AG08395 (cell line): Measurements from ENCODE around the gene SLC22A2.
"Not testable (repeated sequence)": the region's sequence is repeated elsewhere in the genome, so short reads cannot be mapped to it uniquely, and the experiment has no call there.

Source experiments
- DNase-seq: peaks from one replicate; pipeline ENCODE4 v3.0.0; 2012; ENCODE audit warnings: mixed read lengths, low spot score

Gene SLC22A2

DNA sequence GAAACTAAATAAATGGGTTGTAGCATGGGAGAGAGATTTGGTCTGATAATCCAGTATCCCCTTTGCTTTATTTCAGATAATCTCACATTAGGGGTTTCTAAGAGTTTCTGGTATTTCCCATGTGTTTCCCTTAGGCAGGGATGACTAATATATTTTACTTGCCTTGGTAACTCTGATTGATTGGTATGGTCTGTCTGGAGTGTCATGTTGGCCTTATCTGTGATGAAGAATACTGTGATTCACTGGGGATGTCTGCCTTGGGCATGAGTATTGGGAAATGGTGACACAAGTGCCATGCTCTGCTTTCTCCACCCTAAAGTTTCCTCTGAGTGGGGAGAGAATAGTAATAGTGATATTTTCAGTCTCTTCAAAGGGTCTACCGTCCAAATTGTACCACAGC is 10.1 kb downstream of the SLC22A2 start:
- DNase-seq = peak; percentile 26

DNA sequence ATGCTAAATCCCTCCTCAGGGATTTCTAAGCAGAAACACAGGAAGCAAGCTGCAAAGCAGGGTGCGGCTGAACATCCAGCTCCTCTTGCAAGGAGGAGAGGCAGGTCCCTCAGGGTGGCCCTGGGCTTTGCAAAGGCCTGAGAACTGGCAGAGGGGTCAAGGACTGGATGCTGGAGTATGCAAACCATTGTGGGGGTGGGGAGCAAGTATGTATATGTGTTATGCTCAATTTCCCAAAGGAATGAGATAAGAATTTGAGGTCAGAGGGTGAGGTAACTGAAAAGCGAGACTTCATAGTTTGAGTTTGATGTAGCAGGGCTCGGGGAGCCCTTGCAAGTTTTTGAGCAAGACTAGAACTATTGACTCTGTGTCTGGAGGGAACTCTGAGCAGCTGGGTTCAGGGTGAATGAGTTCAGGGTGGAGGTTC is 11.2 kb downstream of the SLC22A2 start:
- no peak for DNase-seq

DNA sequence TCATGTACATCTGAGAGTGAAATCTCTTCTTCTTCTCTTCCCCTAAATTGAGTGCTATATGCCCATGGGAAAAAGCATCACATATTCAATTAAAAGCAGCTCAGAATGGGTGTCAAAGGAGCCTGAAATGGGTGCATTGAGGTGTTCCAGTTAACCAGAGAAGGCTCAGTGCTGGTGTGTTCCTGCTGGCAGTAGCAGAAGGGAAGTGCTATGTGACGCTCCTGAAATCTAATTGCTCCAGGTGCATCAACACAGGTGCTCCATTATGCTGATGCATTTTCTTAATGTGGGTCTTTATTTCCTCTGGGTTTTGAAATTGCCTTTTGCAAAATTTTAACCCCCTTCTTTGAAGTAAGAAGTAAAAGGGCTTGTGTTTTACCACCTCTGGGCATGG is 17.9 kb downstream of the SLC22A2 start:
- no peak for DNase-seq

DNA sequence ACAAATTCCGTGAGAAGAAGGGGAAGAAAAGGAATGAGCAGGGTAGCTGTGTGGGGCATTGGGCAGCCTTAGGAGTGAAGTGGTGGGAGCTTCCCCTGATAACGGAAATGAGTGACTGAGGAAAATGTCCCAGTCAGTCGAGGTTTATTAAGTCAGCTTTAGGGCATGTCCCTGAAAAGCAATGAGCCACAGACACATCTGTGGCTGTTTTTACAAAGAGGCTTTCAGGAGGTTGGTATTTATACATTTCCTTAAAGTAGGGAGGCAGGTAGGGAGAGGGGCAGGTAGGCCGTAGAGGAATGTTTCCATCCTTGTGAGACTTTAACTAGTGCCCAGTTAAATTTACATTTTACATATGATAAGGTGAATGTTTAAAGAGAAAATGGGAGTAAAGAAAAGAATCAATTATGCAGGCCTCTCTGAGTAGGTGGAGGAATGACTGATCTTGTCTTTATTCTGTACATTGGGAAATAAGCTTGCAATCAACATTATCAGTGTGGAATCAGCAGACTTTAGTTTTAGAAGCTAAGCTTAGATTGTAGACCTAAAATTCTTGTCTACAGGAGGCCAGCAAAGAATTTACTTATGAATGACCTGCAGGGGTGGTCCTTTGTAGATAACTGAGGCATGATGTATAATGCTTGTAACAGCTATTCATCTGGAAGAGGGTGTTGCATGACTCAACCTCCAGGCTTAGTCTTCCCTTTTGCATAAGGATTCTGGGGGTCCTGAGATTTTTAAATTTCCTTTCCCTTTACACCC is 18.5 kb downstream of the SLC22A2 start:
- DNase-seq = no peak

DNA sequence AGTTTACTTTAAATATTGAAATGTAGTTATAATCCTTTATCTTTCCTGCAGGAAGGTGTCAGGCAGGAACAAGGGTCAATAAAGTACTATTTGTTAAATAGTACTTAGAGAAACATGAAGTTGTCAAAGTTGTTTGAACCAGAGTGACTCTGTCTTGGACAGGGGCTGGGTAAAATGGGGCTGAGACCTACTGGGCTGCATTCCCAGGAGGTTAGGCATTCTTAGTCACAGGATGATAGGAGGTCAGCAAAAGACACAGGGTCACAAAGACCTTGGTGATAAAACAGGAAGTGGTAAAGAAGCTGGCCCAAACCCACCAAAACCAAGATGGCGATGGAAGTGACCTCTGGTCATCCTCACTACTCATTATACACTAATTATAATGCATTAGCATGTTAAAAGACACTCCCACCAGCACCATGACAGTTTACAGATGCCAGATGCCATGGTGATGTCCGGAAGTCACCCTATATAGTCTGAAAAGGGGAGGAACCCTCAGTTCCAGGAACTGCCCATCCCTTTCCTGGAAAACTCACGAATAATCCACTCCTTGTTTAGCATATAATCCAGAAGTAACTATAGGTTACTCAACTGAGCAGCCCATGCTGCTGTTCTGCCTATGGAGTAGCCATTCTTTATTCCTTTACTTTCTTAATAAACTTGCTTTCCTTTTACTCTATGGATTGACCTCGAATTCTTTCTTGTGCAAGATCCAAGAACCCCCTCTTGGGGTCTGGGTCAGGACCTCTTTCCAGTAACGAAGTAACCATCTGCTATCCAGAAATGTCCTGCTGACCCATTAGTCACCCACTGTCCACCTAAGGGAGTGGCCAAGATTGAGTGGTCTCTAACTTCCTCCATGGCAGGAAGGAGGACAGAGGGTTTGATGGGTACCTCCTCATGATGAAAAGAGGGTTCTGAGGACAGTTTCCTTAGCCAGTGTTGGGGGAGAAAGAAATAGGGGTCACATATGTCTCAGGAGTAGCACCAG is 19.6 kb downstream of the SLC22A2 start:
- no peak for DNase-seq

DNA sequence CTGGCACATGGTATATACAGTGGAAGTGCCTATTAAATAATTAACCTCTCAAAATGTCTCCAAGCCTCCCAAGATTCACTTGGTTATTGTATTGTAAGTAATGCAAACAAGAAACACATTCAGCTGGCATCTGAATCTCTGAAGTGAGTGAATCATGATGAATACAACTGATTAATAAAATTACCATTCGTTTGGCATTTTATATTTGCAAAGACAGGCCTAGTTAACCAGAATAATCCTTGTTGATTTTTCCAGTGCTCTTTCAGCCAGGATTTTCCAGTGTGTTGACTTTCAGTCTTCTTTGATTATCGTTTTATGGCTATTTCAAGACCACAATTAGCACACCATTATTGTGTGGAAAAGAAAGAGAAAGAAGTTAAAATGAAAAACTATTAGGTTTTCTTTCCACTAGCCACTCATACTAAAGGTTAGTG is 20.3 kb downstream of the SLC22A2 start:
- no peak for DNase-seq

DNA sequence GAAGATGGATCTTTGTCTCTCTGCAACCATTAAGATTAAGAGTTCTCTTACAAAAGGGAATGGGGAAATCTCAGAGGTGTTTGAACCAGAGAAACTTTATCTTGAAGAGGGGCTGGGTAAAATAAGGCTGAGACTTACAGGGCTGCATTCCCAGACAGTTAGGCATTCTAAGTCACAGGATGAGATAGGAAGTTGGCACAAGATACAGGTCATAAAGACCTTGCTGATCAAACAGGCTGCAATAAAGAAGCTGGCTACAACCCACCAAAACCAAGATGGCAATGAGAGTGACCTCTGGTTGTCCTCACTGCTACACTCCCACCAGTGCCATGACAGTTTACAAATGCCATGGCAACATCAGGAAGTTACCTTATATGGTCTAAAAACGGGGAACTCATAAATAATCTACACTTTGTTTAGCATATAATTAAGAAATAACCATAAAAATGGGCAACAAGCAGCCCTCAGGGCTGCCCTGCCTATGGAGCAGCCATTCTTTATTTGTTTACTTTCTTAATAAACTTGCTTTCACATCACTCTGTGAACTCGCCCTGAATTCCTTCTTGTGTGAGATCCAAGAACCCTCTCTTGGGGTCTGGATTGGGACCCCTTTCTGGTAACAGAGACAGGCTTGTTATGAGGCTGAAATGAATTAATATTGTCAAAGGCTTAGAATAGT is 20.9 kb downstream of the SLC22A2 start:
- DNase-seq = not testable (repeated sequence)

DNA sequence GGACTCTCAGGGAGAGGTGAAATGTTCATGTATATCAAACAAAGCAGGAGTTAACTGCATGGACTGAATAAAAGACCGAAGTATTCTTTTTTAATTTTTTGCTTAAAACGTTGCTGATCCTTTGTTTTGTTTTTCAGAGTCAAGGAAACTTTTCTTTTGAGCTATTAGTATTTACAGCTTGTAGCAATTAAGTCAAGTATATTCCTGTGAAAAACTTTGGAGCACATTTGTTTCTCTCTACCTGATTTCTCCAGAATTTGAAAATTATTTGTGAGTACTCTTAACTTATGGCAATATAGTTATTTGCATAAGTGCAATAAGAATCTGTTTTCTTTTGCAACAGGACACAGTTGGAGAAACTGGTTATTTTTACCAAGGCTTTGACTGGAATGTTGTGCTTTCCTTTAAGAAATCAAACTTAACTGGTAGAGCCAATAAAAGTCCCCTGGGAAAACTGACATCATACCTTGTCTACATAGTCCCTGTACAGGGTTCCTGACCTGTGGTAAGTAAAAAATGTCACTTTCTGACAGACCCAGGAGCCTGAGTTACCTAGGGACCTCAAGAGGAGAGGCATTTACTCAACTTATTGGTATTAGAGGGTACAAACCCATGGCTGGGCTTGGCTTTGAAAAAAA is 22.3 kb downstream of the SLC22A2 start:
- DNase-seq = not testable (repeated sequence)

DNA sequence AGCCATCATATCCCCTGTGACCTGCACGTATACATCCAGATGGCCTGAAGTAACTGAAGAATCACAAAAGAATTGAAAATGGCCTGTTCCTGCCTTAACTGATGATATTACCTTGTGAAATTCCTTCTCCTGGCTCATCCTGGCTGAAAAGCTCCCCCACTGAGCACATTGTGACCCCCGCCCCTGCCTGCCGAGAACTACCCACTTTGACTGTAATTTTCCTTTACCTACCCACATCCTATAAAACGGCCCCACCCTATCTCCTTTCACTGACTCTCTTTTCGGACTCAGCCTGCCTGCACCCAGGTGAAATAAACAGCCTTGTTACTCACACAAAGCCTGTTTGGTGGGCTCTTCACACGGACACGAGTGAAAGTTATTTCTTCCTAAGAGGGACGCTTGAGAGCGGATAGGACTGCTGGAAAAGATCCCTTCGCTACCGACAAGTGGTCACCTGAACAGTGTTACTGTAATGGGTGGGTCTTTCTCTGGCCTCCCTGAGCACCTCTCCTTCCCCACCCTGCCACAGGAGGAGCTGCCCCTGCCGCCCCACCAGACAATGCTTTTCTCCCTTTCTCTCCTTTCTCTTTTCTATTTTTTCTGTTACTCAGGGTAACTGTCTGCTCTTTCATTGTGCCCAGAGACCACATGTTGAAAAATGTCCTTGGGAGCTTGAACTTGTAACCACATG is 24.5 kb downstream of the SLC22A2 start:
- DNase-seq = not testable (repeated sequence)

DNA sequence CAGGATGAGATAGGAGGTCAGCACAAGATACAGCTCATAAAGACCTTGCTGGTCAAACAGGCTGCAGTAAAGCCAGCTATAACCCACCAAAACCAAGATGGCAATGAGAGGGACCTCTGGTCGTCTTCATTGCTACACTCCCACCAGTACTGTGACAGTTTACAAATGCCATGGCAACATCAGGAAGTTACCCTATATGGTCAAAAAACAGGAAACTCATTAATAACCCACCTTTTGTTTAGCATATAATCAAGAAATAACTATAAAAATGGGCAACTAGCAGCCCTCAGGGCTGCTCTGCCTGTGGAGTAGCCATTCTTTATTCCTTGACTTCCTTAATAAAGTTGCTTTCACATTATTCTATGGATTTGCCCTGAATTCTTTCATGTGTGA is 30.9 kb downstream of the SLC22A2 start:
- DNase-seq = no peak

DNA sequence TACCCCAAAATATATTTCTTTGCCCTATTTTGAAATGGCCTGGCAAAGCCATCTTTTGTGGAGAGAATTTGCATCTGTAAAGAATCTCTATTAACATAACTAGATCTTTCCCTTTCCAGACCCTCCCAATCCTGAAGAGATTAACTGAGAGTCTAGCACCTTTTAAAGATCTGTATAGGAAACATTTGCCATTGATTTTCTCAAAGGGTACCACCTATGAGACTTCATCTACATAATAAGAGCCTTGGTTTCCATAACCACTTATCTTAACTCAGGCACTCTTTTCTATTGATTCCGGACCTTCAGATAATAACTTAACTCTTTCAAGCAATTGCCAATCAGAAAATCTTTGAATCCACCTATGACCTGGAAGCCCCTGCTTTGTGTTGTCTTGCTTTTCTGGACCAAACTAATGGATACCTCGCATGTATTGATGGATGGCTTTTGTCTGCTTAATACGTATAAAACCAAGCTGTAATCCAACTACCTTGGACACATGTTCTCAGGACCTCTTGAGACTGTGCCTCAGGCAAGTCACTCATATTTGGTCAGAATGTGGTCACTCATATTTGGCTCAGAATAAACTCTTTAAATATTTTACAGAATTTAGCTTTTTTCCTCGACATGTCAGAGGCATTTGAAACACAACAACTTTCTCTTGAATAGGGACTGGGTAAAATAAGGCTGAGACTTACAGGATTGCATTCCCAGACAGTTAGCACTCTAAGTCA is 31.4 kb downstream of the SLC22A2 start:
- DNase-seq = no peak

DNA sequence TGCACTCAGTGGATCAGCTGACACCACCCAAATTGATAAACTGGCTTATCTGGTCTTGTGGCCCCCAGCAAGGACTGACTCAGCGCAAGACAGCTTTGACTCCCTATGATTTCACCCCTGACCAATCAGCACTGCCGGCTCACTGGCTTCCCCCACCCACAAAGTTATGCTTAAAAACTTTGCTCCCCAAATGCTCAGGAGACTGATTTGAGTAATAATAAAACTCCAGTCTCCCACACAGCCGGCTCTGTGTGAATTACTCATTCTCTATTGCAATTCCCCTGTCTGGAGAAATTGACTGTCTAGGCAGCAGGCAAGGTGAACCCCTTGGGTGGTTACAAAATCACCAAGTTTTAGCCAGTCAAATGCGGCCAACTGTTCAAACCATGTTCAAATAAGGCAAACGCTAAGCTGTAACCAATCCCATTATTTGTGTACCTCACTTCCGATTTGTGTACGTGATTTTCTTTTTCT is 32.5 kb downstream of the SLC22A2 start:
- no peak for DNase-seq

DNA sequence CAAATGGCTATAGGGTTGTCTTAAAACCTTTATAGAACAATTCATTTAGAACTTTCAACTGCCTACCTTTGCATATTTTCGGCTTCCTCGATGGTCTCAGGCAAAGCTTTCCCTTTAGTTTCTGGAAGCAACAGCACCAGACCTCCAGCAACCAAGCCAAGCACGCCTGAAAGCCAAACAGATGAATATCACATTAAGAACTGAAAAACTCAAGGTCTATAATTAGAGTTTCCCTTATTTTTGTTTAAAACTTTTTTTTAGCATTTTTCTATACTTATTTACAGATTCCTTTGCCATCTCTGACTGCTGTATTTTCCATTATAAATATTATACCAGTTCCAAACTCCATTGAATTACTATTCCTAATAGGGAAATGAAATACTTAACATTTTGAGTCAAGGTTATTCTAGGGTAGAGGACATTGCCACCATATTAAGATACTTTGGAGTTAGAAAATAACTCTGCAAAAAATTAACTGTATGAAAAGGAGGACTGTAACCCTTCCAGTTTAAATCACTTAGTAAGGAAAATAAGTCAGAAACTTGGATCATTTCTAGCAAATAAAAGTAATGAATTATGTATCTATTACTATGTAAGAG is 33.9 kb downstream of the SLC22A2 start:
- DNase-seq = no peak

DNA sequence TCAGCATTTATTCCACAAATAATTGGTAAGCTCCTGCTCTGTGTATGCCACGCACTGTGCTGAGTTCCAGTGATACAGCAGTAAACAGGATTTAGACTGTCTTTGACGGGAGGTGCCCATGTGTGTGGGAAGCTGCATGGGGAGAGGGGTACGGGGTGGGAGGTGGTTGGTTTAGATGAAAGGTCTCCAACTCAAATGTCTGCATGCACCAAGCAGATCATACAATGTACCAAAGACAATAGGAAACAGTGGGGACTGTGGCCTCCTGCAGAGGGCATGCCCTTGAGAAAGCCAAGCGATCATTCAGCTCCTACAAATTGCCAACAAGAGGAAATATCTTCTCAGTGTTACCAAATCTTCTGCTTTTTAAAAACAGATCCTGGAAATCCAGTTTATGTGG is 36.1 kb downstream of the SLC22A2 start:
- DNase-seq = no peak

DNA sequence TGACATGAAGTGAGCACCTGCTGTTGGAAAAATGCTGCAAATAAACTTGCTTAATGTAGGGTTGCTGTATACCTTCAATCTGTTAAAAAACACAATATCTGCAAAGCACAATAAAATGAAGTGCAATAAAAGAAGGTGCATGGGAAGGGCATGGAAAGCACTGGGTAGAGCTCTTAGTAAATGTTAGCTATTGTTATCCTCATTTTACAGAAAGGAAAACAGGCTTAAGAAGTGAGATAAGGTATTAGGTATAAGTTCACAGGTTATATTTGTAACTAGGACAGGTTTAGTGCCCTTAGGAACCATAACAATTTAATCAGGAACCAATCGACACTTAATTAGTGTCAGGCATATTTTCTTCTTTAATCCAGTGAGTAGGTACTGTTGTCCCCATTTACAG is 36.7 kb downstream of the SLC22A2 start:
- no peak for DNase-seq

DNA sequence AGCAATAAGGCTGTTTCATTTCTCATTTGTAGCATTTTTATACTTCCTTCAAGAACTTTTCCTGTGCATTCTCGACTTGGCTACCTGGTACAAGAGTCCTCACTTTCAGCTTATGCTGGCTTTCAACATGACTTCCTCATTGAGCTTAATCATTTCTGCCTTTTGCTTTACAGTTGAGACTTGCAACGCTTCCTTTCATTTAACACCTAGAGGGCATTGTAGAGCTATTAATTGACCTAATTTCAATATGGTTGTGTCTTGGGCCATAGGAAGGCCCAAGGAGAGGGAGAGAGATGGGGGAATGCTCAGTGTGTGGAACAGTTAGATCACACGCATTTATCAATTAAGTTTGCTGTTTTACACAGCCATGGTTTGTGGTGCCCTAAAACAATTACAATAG is 37.2 kb downstream of the SLC22A2 start:
- DNase-seq = no peak

DNA sequence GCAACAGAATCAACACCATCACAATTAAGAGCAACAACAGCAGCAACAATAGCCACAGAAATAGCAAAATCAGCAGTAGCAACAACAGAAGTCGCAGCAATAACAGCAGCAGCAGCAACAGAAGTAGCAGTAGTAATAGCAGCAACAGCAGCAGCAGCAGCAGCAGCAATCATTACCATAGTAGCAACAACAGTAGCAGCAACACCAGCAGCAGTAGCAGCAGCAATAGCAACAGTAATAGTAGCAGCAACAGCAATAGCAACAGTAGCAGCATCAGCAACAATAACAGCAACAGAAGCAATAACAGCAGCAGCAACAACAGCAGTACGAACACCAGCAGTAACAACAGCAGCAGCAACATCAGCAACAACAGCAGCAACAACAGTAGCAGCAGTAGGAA is 39.8 kb downstream of the SLC22A2 start:
- no peak for DNase-seq

DNA sequence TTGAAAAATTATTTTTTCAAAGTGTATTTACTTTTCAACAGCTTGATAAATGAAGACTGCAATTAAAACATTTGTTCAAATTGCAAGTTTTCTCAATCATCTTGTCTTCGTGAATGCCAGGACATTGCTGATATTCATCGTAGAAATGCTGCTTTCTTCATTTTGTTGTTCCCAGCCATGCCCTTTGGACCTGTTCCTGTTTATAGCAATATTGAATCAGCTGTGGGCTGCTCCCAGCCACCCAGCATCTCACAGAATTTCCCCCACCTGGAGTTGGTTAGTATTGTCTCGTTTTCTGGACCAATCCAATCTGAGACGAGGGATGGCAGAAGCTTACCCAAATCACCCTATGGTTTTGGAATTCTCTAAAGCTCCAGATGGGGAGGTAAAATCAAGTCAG is 40.8 kb downstream of the SLC22A2 start:
- no peak for DNase-seq

DNA sequence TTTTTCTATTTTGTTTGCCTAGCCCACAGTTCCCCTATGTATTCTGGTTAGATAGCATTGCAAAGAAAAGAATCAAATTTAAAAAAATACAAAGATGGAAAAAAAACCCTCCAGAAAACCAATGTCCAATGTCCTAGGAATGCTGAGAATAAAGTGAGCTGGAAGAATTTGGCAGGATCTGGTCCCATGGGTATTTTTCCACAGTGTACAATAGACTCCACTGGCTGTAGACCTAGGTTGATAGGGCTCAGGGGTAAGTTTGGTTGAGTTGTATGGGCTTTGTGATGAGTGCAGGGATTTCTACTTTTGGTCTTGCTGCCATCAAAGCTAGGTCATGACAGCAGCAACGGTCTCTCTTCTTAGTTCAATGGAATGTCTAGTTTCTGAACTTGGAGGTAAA is 41.5 kb downstream of the SLC22A2 start:
- no peak for DNase-seq

DNA sequence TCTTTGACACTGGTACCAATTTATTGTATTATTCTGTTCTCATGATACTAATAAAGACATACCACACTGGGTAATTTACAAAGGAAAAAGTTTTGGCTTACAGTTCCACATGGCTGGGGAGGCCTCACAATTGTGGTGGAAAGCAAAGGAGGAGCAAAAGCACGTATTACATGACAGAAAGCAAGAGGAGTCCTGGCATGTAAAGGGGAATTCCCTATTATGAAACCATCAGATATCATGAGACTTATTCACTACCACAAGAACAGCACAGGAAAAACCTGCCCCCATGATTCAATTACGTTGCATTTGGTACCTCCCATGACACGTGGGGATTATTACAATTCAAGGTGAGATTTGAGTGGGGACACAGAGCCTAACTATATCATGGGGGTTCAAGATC is 43.4 kb downstream of the SLC22A2 start:
- DNase-seq = no peak
